Activated T-cell treated with anti-CD3 and anti-CD28 coated beads, Interleukin-2, amount 50 U/mL, for 1 hour (primary cell): Measurements from ENCODE around the gene CNOT1.

ENCODE experiments used
- DNase-seq: peaks from one replicate; pipeline ENCODE4 v3.0.0-alpha.2; 2020

Gene CNOT1

DNA sequence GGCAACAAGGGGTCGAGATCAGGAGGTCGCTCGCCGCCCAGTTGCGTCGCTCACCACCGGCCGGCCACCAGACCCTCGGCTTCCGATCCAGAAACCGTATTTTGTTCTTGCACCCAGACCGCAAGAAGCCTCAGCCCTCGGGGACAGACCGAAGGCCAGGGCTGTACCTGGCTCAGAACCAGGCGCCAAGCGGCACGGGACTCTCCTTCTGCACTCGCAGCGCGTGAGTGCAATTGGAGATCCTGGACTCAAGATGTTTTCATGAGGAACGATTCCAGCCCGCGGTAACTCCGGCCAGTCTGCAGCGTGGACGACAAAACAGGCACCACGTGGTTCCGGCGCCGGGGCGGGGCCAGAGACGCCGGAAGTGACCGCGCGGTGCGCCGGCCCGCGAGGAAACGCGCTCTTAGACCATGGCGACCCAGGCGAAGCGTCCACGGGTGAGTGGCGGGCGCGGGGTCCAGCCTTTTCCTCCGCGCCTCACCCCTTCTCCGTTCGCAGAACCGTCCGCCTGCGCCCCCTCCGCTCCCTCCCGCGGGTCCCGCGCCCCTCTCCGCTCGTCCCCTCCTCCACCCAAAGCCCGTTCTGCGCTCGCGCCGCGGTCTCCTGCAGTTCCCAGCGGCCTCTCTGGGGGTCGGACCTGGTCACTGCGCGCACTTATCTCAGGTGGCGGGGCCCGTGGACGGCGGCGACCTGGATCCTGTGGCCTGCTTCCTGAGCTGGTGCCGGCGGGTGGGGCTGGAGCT is 114.3 kb downstream of the CNOT1 start, which contains the start of gene SETD6:
TSS of gene SETD6 (plus strand) at position 393 of the 746 bp plus-strand sequence. CDS start at position 414, 21 bp downstream.
- peak; percentile 74 for DNase-seq

DNA sequence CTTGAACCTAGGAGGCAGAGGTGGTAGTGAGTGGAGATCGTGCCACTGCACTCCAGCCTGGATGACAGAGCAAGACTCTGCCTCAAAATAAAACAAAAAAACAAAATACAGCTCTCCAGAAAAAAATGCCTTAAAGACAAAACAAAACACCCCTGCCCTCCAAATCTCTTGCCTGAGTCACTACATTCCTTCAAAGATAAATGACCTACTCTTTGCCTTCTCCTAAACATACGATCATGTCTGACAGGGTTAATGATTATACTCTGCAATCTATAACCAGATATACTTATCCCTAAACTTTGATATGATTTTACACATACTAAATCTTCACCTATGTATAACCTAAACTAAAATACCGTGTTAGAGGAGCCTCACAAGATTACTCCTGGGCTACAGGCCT is 115.8 kb downstream of the CNOT1 start:
- no peak for DNase-seq

DNA sequence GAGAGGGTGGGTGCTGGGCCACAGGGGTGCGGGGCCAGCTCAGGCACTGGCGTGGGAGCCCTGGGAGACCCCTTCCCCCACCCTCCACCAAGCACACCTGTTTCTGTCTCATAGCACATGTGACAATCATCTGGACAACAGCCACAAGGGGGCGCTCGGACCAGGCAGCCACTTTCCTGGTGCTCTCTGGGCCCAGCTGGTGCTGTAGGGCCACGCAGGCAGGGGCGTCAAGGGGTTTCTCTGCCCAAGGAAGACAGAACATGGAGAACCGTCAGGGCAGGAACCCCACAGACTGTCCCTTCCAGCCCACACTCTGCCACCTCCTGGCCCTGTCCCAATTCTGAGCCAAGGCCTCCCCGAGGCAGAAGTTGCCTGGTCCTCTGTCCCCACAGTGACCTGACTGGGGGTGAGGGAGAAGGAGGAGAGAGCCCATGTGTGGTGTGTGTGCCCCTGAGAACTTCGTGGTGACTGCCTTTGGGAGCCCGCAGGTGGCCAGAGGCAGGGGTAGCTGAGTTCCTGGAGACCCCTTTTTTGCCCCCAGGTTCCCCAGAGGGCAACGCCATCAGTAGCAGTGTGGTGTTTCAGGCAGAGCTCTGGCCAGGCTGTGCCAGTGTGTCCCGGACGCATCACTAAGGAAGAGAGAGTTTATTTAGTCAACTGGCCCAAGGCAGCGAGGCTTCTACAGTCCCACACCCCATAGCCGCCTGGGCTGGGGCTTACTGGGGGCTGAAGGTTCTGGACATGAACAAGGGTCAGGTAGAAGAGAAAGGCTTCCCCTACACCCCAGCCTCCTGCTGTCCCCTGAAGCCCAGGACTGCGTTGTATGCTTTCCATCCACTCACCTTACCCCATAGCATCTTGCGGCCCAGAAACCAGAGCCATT is 117.5 kb downstream of the CNOT1 start:
- peak; percentile 83 for DNase-seq

DNA sequence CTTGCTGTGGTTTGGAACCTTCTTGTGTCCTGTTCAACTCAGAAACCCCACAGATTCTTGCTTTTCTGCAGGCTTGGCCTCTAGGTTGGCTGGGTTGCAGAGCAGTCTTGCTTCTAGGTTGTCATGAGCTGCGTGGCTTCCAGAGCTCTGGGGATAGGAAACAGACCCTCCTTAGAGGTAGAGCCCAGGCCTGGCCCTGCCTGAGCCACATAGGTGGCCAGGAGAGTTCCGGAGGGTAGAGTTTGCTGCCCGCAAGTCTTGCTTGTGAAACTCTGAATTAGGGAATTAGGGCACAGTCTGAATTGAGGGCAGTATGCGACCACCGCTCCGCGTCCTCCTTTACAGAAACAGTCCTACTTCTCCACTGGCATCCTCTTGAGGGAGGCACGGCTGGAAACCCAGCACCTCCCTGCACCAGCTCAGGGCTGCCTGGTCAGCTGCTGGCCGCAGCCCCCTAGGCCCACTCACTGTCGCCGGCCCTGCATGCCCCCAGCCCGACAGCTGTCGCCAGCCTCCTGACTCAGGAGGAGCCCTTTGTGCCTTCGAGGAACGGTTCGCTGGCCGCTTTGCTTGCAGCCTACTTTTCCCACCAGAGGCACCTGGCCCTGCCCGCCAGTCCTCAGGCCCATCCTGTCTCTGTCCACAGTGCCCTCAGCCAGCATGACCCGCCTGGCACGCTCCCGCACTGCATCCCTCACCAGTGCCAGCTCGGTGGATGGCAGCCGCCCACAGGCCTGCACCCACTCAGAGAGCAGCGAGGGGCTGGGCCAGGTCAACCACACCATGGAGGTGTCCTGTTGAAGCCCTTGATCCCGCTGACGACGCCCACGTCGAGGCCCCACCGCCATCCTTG is 118.6 kb downstream of the CNOT1 start:
- DNase-seq: no peak

DNA sequence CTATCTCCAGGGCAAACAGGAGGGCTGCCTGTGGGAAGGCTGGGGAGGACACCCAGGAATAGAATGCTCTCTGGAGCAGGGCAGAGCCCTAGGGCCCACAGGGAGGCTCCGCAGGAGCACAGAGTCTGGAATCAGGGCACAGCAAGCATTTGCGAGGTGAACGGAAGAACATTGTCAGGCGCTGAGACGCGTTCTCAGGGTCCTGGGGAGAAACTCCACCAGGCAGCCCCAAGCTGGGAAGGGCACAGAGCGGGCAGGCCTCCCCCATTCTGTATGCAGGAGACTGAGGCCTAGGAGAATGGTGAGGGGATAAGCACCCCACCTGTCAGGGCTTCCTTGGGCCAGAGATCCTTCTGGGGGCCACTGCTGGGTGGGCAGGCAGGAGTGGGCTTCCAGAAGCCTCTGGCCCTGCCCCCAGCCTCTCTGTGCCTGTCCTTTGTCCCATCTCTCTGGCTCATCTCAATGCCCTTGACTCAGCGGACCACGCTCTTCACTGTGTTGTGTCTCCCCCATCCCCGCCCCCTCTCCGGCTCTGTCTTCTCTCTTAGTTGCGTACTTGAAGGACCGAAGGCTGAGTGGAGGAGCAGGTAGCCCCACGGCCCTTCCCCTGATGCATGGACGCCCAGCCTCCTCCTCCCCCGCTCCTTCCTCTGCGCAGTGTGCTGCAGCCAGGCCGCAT is 119.4 kb downstream of the CNOT1 start:
- DNase-seq: no peak

DNA sequence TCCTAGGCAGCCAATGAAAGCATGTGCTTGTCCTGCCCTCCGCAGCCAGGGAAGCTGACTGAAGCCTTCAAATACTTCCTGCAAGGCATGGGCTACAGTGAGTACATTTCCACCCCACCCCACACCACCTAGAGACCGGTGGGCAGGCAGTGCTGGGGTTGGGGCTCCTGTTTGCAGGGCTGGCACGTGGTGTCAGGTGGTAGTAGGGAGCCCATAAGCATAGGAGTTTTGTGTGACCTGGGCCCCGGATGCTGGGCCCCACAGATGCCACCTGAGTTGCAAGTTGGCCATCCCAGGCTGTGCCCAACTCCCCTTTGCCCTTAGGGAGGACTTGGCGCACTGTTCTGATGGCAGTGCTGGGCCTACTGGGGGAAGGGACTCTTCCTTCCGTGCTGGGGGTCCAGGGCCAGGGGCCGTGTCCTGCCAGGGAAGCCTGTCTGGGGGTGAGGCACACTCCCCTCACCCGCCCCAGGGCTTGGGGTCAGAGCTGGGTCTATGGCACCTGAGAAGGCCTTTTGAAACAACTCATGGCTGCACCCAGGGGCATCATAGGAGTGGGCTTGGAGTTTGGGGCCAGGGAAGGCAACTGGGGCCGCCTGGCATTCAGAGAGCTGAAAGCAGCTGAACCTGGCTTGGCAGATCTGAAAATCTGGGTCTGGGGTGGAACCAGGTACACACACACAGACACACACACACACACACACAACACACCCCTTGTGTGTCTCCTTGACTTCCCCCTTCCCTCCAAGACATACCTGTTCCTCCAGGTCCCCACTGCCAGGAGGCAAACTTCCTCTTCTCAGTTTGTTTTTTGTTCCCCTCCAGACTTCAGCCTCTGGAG is 120.2 kb downstream of the CNOT1 start:
- DNase-seq: no peak

DNA sequence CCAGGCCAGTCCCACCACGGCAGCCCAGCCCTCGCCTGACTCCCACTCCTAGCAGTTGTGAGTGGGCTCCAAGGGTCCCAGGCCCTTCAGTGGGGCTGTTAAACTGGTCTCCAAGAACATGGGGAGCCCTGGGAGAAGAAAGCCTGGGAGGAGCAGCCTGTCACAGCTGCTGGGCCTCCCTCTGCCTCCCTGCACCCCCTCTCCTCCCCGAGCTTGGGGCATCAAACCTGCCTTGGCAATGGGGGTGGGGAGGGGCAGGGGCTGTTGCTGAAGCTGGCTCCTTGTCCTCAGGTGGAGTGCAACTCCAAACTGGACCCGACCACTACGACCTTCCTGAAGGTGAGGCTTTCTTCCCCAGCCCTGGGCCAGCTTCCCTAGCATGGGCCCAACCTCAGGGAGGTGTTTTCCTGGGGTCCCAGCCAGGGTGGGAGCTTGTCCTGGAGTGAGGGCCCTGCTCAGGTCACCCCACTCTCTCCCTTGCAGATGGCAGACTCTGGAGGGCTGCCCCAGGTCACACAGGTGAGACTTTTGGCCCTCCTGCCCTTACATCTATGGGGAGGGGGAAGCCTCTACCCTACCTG is 120.9 kb downstream of the CNOT1 start:
- DNase-seq: no peak

DNA sequence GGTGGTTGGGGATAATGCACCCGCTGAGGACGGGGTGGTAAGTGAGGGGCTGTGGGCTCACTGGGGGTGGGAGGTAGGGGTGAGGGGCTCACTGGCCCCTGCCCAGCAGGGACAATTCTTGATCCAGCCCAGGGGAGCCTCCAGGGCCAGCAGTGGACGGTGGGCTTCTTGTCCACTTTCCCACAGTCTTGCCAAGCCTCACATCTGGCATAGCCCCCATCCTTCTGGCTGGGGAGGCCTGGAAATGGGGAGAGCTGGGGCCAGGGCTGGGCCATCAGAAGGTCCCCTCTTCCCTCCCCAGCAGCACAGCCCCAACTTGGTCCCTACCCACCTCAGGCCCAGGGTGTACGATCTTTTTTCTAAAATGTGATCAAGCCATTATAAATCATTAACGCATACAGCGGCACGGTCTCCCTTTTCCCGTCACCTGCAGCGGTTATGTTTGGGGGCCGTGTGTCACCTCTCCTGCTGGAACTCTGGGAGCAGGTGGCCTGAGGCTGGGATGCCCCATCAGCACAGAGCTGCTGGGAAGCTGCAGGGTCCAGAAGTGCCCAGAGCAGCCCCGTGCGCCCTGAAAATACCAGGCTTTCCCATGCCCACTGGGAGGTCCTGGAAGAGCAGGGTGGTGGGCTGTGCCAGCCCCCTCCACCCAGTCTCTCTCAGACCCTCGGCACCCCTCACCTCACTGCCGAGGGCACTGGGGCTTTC is 121.5 kb downstream of the CNOT1 start:
- no peak for DNase-seq

DNA sequence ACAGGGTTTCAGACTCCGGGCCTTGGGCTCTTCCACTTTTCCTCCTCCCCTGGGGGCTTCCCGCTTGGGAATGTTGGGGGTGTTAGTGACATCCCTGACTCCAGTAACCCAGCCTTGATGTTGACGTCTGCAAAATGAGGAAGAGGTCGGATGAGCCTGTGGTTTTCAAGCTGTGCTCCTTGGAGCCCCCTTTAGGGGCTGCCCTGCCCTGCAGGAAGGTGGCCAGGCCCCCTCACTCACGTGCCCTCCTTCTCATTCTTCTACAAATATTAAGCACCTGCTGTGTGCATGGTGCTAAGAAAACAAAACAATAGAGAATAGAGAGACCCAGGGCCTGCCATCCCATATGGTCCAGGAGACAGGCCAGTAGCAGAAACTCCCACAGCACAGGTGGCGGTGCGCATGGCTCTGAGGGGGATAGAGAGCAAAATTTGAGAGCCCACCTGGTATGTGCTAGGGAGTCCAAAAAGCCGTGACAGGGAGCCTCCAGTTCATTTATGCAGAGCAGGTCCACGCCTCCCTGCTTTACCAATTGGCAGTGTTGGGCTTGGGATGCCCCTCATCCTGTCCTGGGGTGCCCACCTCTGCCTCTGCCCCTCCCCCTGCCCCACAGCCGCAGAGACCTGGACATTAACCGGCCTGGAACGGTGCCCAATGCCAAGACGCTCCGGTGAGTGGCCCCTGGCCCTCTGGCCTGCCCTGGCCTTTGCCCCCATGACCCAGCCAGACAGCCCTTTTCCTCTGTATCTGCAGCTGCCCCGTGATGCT is 122.2 kb downstream of the CNOT1 start:
- no peak for DNase-seq

DNA sequence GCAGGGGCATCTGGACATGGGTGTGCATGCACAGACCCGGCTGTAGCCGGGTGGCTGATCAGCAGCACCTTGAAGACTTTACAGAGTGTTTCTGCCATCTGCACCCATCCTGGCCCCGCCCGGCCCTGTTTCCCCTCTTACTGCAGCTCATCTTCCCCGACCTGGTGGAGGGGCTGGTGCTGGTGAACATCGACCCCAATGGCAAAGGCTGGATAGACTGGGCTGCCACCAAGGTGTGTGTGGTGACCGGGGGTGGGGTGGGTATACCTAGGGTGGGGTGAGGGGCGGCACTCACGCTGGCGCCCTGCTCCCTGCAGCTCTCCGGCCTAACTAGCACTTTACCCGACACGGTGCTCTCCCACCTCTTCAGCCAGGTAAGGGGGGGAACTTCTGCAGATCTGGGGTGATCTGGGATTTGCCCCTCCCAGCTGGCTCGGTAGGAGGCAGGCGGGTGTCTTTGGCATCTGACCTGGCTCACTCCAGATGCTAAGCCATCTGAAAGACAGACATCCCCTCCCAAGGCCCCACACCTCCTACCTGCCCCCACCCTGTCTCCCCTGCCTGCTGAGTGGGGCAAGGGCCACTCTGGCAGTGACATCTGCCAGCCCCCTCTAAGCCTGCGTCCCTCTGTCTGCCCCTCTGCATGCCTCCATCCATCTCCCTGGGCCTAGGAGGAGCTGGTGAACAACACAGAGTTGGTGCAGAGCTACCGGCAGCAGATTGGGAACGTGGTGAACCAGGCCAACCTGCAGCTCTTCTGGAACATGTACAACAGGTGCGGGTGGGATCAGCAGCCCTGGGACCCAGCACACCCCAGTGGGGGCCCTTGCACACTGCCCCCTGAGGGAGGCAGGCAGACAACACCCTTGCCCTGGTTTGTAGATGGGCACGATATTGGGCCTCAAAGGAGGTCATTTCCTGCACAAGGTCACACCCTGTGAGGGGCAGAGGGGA is 123.1 kb downstream of the CNOT1 start:
- DNase-seq: no peak

DNA sequence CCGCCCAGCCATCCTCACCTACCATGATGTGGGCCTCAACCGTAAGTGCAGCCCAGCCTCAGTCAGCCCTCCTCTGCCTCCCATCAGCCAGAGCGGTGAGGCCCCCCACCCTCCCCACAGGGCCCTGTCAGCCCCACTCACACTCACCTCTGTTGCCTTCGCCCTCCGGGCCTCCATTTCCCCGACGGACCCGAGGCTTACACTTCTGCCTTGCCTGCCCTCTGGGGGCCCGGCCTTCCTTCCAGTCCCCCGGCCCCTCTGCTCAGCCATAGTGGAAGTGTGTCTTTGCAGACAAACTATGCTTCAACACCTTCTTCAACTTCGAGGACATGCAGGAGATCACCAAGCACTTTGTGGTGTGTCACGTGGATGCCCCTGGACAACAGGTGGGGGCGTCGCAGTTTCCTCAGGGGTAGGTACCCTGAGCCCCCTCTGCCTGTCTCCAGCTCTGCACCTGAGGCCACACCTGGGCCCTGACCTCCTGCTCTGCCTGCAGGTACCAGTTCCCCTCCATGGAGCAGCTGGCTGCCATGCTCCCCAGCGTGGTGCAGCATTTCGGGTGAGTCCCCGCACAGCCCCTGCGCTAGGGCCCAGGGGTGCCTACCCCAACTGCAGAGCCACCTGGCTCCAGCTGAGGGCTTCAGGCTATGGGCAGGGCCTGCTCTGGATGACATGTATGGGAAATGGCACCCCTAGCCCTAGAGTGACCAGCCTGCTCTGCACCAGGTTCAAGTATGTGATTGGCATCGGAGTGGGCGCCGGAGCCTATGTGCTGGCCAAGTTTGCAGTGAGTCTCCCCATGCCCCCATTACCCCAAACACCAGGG is 125.5 kb downstream of the CNOT1 start:
- DNase-seq: no peak

DNA sequence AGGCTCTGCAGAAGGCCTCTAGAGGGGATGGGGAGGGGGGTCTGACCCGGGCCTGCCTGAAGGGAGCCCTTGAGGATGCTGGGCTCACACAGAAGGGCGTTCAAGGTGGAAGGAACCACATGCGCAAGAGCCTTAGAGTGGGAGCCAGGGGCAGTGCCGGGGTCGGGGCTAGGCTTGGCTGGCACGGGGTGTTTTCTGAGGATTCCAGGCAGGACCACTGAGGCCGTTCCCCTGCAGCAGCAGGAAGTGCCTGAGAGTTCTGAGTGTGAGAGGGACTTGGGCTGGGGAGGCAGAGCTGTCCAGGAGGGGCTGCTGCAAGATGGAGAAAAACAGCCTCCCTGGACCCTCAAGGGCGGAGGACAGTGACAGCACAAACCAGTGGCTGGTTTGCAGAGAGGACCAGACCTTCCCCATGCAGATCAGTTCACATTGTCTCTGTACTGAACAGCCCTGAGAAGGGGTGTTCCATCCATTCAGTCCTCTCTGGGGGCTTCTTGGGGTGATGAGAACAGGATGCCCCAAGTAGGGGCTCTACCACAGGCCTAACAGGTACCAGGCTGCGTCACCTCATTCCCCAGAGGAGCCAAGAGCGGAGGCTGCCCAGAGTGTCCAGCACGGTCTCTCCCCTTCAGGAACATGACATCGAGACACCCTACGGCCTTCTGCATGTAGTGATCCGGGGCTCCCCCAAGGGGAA is 126.3 kb downstream of the CNOT1 start:
- no peak for DNase-seq

DNA sequence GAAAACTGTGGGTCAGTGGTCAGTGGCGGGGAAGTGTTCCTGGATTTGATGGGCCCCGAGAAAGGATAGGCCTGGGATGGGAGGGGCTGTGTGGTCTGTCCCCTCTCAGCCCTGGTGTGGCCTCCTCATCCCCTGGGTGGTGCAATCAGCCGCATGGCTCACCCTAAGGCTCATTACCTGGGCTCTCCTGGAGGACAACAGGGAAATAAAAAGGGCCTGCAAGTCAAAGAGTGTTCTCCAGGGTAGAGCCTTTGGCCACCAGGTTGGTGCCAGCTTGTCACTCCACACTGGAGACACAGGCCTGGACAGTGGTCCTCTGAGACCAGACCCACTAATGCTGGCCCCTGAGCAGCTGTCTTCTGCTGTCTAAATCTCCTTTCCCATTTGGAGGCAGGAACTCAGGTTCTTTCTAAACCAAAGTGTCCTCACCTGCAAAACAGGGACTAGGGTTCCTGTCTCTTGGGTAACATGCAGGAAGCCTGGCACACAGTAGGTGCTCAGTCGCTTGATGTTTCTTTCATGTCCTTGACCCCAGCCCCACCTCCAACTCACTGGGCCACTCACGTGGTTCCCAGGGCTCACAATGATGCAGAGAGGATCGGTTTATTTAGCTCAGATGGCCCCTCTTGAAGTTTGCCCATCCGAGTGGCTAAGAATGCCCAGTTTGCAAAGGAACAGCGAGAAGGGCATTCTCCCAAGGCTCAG is 127.3 kb downstream of the CNOT1 start:
- DNase-seq: no peak

DNA sequence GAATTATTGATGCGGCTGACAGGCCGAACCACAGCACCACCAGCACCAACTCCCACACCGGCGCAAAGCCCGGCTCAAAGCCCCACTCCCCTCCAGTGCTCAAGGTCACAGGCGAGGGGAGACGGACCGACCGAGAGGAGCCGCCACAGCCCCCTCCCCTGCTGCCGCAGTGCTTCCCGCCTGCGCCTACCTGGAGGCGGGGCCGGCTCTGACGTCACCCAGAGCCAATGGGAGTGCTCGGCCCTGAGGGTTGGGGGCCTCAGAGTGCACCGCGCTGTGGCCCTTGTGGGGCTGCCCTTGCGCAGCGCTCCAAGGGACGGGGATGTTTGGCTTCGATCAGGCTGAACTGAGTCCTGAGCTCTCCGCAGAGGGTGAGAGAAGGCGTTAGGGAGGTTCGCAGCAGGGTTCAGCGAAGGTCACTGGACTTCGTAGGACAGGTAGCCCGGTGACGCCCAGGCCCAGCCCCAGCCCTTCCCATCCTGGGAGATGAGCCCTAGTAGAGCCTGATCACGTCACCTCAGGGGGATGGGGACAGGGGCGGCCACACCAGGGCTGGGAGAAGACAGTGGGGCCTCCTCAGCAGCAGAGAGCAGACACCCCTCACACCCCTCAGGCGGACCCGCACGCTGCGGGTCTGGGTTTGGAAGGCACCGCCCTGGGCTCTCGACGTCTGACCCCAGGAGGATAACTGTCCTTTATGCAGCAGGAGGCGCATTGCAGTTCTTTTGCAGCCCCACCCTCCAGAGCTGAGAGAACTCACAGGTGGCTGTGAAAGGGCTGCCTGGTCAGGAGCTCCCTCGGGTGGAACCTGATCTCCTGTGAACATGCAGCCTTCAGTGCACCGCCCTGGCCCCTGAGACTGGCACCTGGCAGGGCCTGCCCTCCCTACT is 128.1 kb downstream of the CNOT1 start:
- peak; percentile 64 for DNase-seq
